Measurements from ENCODE around the gene LCLAT1.

The LCLAT1 gene

DNA sequence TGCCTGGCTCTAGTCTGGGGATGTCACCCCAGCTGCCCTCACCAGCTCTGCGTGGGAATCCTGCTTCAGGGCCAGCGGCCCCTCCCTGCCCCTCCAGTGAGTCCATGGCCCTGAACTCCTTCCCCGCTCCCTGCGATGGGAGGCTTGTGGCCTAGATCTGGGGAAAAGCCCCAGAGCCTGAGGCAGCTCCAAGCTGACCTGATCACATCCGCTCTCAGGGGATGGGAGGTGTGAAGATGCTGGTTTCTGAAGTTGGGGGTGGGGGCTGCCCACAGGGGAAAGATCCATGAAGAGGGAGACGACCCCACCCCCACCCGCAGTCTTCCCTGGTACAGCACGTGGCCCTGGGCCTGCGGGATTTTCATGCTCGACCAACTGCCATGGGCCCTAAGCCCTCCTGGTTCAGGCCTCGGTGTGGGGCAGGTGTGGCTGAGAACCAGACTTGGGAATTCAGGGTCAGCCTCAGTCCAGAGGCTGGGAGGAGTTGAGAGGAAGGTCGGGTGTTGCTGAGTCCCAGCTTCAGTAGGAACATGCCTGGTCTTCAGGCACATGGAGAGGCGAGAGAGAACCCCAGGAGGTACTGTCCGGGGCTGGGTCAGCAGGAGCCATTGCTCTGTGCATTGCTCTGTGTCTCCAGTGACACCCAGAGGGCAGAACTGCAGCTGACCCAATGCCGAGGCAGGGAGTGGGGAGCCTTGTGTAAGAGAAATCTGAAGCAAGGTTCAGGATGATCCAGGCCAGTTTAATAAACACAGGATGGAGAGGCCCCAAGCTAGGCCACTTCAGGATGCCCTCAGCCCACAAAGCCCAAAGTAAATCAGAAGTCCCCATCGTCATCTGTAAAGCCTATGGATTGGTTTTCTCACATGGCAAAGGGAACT, 245.1 kb downstream of the LCLAT1 start:
- no peak for TF ChIP-seq EZH2phosphoT487 (IDR thresholded peaks at IDR 0.05; ENCODE audit: low read depth)
- TF ChIP-seq, protein P1, sequence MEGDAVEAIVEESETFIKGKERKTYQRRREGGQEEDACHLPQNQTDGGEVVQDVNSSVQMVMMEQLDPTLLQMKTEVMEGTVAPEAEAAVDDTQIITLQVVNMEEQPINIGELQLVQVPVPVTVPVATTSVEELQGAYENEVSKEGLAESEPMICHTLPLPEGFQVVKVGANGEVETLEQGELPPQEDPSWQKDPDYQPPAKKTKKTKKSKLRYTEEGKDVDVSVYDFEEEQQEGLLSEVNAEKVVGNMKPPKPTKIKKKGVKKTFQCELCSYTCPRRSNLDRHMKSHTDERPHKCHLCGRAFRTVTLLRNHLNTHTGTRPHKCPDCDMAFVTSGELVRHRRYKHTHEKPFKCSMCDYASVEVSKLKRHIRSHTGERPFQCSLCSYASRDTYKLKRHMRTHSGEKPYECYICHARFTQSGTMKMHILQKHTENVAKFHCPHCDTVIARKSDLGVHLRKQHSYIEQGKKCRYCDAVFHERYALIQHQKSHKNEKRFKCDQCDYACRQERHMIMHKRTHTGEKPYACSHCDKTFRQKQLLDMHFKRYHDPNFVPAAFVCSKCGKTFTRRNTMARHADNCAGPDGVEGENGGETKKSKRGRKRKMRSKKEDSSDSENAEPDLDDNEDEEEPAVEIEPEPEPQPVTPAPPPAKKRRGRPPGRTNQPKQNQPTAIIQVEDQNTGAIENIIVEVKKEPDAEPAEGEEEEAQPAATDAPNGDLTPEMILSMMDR (IDR thresholded peaks at IDR 0.05; ENCODE audit: low read depth, low read length) = peak; percentile 32
- no peaks in the 10 kb centered on the region for H3K4me1 ChIP-seq (ENCODE audit: low read length)
- no peaks in the 10 kb centered on the region for H3K79me2 ChIP-seq (ENCODE audit: low read length)
- H3K36me3 ChIP-seq (replicated peaks; ENCODE audit: low read depth, low read length) = no peaks in the 10 kb centered on the region
- H4K20me1 ChIP-seq (ENCODE audit: insufficient read depth, low read length) = no peaks in the 10 kb centered on the region
- H3K9me3 ChIP-seq (ENCODE audit: insufficient read depth, low read length) = no peaks in the 10 kb centered on the region
- no peak overlapping the region for H3K4me3 ChIP-seq (ENCODE audit: low read length)
- peaks cover 40% of the 10 kb centered on the region for H3K27me3 ChIP-seq (ENCODE audit: low read depth, low read length)
- H3K9ac ChIP-seq (ENCODE audit: low read length) = no peak overlapping the region
- H3K27ac ChIP-seq (ENCODE audit: low read length) = no peak overlapping the region
- H3K4me2 ChIP-seq (ENCODE audit: low read length) = no peak overlapping the region
- H2AFZ ChIP-seq (ENCODE audit: low read depth, low read length) = no peak overlapping the region

DNA sequence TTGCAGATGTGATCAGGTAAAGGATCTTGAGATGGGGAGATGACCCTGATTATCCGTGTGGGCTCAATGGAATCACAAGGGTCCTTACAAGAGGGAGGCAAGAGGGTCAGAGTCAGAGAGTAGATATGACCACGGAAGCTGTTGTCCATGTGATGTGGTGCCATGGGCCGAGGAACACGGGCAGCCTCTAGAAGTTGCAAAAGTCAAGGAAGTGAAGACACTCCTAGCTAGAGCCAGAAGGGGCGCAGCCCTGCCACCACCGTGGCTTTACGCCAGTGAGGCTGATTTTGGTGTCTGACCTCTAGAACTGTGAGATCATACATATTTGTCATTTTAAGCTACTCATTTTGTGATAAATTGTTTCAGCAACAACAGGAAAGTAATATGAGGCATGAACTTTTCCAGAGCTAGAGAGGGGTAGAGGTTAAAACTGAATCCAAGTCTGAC, 245.8 kb downstream of the LCLAT1 start:
- no peak overlapping the region for H2AFZ ChIP-seq (ENCODE audit: low read depth, low read length)
- H4K20me1 ChIP-seq (ENCODE audit: insufficient read depth, low read length) = no peaks in the 10 kb centered on the region
- no peaks in the 10 kb centered on the region for H3K4me1 ChIP-seq (ENCODE audit: low read length)
- no peak overlapping the region for H3K4me2 ChIP-seq (ENCODE audit: low read length)
- H3K4me3 ChIP-seq (ENCODE audit: low read length) = no peak overlapping the region
- TF ChIP-seq, protein P1 (IDR thresholded peaks at IDR 0.05; ENCODE audit: low read depth, low read length) = no peak
- no peak for TF ChIP-seq EZH2phosphoT487 (IDR thresholded peaks at IDR 0.05; ENCODE audit: low read depth)
- H3K9me3 ChIP-seq (ENCODE audit: insufficient read depth, low read length) = no peaks in the 10 kb centered on the region
- no peak overlapping the region for H3K27ac ChIP-seq (ENCODE audit: low read length)
- H3K9ac ChIP-seq (ENCODE audit: low read length) = no peak overlapping the region
- peaks cover 40% of the 10 kb centered on the region for H3K27me3 ChIP-seq (ENCODE audit: low read depth, low read length)
- no peaks in the 10 kb centered on the region for H3K79me2 ChIP-seq (ENCODE audit: low read length)
- no peaks in the 10 kb centered on the region for H3K36me3 ChIP-seq (replicated peaks; ENCODE audit: low read depth, low read length)

All from OCI-LY3 (cell line).